ENCODE data around the gene CPNE2. TPM values are rescaled to one million over a fixed set of nuclear protein-coding genes. Genes with fewer than 3 reads are reported as not detected.

Gene CPNE2
- total RNA-seq, 4 donors from 2014 or later, result 27.4 to 56.5 (median 40.7) TPM

DNA sequence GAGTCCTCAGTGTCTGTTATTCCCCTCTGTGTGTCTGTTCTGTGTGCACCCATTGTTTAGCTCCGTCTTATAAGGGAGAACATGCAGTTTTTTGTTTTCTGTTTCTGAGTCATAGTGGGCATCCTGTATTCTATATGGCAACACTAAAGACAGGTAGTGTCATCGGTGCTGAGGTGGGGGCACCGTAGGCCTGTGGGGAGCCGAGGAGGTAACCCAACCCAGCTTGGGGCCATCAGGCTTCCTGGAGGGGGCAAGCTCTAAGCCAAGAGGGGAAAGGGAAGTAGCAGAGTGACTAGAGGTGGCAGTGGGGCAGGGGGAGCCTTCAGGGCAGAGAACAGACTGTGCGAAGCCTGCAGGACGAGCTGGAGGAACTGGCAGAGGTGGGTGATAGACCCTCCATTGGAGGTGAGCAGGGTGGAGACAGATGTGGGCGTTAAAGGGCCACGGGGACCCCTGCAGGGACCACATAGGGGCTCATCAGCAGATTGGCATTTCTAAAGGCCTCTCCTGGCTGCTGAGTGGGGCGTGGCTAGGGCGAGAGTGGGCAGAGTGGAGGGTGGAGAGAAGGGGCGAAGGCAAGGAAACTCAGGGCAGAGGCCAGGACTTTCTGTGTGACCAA is 36.5 kb downstream of the CPNE2 start:
- TF ChIP-seq, protein P1, sequence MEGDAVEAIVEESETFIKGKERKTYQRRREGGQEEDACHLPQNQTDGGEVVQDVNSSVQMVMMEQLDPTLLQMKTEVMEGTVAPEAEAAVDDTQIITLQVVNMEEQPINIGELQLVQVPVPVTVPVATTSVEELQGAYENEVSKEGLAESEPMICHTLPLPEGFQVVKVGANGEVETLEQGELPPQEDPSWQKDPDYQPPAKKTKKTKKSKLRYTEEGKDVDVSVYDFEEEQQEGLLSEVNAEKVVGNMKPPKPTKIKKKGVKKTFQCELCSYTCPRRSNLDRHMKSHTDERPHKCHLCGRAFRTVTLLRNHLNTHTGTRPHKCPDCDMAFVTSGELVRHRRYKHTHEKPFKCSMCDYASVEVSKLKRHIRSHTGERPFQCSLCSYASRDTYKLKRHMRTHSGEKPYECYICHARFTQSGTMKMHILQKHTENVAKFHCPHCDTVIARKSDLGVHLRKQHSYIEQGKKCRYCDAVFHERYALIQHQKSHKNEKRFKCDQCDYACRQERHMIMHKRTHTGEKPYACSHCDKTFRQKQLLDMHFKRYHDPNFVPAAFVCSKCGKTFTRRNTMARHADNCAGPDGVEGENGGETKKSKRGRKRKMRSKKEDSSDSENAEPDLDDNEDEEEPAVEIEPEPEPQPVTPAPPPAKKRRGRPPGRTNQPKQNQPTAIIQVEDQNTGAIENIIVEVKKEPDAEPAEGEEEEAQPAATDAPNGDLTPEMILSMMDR (IDR thresholded peaks at IDR 0.05; ENCODE audit: low read depth), result no peak

DNA sequence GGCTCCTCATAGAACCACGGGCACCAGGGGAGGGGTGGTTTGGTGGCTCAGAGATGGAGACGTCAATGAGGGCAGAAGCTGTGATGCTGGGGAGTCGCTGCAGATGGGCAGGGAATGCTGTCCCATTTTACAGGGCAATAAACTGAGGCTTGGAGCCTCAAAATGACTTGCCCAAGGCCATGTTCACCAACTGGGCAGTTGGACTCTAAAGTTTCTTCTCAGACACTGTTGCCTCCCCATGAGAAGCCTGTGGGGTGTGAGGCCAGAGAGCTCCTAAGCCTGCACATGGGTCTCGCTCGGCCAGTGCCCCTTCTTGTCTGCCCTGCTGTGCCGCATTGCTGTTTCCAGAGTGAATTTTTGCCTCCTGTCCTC is 38.6 kb downstream of the CPNE2 start:
- TF ChIP-seq, protein P1 (IDR thresholded peaks at IDR 0.05; ENCODE audit: low read depth), result no peak

DNA sequence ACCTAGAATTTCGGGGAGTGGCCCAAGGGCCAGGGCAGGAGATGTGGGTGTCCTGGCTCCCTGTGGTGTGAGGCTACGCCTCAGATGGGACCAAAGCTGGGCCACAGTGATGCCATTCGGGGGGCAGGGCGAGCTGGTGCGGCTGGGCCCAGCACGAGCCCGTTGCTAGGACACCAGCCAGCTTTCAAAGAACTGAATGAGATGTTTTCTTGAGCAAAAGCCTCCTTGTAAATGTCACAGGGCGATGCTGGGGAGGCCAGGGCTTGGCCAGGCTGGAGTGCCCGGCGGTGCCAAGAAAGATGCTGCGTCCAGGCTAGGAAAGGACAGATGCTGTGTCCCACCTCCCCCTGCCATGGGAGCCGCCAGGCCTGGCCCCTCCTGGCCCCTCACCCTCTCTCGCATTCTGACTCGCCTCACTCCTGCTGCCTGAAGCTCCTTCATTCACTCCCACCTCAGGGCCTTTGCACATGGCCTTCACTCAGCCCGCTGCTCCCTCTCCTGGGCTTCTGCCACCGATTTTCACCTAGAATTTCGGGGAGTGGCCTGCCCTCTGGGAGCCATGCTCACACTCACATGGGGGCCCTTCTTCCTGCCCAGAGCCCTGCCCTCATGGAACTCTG is 39.1 kb downstream of the CPNE2 start:
- TF ChIP-seq, protein P1 (IDR thresholded peaks at IDR 0.05; ENCODE audit: low read depth), result no peak

DNA sequence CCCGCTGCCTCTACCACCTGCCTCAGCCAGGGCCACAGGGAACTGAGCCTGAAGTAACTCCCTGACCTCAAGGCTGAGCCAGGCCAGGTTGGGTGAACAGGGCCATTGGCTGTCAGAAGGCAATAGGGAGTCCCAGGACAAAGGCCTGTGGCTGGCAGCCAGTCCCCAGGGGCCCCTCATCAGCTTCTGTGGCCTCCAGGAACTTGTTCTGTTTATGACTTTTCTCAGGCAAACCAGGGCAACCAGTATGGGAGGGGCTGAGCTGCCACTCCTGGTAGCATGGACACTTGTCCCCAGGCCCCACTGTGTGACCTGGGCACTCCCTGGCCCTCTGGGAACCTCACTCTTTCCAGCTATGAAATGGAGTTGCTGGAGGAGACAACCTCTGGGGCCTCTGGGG is 40.1 kb downstream of the CPNE2 start:
- TF ChIP-seq, protein P1 (IDR thresholded peaks at IDR 0.05; ENCODE audit: low read depth), result no peak

DNA sequence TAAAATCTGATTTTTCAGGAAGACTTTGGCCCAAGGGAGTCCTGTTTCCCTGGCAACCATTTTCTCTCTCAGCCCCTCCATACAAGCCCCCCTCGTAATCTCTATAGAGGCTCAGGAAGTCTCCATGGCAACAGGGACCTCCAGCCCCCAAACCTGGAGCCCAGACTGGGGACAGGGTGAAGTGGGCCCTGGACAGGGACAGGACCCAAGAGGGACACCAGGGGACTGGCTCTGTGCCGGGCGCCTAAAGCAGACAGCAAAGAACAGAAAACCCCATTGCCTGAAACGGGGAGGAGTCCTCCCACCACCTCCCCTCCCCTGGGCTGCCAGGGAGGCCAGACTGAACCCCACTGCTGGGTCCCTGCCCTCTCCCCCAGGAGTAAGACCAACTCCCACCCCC is 40.6 kb downstream of the CPNE2 start:
- TF ChIP-seq, protein P1 (IDR thresholded peaks at IDR 0.05; ENCODE audit: low read depth), result no peak

DNA sequence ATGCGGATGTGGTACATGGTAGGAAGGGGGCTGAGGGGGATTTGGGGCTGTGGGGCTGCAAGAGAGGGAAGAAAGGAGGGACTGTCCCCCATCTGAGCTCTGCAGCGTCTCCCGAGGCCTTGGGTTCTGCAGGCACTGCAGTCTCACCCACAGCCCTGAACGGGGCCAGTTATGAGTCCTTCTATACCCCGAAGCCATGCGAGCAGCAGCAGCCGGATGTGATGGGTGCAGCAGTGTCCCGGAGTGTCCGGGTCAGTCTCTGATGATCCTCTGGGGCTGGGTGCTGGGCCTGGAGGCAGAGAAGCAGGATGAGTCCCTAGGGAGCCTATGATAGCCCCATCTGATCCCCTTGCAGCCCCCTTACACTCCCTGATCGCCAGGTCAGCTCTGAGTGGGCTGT is 41.5 kb downstream of the CPNE2 start:
- TF ChIP-seq, protein P1 (IDR thresholded peaks at IDR 0.05; ENCODE audit: low read depth), result no peak

DNA sequence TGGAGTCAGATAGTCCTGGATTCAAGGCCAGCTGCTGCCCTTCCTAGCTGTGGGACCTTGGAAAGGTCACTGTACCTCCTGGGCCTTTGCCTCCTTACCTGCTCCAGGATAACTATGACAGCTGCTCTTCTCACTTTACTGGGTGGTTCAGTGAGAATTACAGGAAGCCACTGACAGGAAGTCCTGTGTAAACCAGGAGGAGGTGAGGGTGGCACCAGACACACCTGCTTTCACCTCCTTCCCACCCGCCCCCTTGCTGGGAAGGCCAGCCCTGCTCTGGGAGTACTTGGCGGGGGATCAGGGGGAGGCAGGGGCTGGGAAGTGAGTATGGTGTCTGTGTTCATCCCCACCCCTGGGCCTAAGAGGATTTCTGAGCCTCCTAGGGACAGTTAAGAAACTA is 42.6 kb downstream of the CPNE2 start:
- TF ChIP-seq, protein P1 (IDR thresholded peaks at IDR 0.05; ENCODE audit: low read depth), result no peak

Data from subcutaneous adipose tissue (tissue), 4 donors.